C4-2B (cell line): ENCODE results near the gene SOBP.
"Not testable (repeated sequence)": the region's sequence is repeated elsewhere in the genome, so short reads cannot be mapped to it uniquely, and the experiment has no call there.

Experiments used
- ZFX ChIP-seq: fragments of 450-650 bp; IDR thresholded peaks from 2 replicates; pipeline ENCODE4 v1.6.1; 2017
- TF ChIP-seq, protein P1 (sequence below): fragments of 450-650 bp; conservative IDR thresholded peaks from 2 replicates; pipeline ENCODE4 v1.5.1; 2017; ENCODE audit warnings: mild to moderate bottlenecking

DNA sequence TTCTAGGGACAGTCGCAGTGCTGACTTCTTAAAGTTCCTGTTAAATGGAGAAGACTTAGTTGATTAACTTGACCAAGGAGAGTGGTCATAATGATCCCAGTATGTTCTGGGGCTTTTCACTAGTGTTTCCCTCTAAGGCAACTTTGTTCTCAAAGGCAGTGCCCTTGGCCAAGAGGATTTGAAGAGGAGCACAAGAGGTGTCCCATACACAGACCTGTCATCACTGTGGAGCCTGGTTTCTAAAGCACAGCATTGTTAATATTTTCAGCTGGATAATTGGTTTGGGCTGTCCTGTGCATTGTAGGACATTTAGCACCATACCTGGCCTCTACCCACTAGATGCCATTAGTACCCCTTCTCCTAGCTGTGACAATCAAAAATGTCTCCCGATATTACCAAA is 30.8 kb downstream of the SOBP start:
- TF ChIP-seq, protein P1, sequence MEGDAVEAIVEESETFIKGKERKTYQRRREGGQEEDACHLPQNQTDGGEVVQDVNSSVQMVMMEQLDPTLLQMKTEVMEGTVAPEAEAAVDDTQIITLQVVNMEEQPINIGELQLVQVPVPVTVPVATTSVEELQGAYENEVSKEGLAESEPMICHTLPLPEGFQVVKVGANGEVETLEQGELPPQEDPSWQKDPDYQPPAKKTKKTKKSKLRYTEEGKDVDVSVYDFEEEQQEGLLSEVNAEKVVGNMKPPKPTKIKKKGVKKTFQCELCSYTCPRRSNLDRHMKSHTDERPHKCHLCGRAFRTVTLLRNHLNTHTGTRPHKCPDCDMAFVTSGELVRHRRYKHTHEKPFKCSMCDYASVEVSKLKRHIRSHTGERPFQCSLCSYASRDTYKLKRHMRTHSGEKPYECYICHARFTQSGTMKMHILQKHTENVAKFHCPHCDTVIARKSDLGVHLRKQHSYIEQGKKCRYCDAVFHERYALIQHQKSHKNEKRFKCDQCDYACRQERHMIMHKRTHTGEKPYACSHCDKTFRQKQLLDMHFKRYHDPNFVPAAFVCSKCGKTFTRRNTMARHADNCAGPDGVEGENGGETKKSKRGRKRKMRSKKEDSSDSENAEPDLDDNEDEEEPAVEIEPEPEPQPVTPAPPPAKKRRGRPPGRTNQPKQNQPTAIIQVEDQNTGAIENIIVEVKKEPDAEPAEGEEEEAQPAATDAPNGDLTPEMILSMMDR: not testable (repeated sequence)
- TF ChIP-seq ZFX: not testable (repeated sequence)
